Activated T-cell treated with anti-CD3 and anti-CD28 coated beads, Interleukin-2, amount 50 U/mL, for 72 hours (primary cell): ENCODE data around the gene SAP30BP. TPM values are rescaled to one million over a fixed set of nuclear protein-coding genes. Genes with fewer than 3 reads are reported as not detected.

ENCODE experiments used
- ATAC-seq, 2 donors: fragments of 150-1000 bp; cut with Tn5 transposase; replicated peaks in 1 of 2; 2 replicates each; pipeline ENCODE4 v1.10.0; 2021; ENCODE audit warnings: moderate library complexity in 2 of 2, mild to moderate bottlenecking in 1 of 2
- DNase-seq, 2 donors: peaks; one replicate each; pipeline ENCODE4 v3.0.0; 2021 to 2022; ENCODE audit warnings: mixed read lengths in 1 of 2
- H3K27ac Mint-ChIP-seq: one replicate; pipeline ENCODE4 v1.8.0; 2022; ENCODE audit warnings: mild to moderate bottlenecking, moderate library complexity, mixed read lengths
- H3K27me3 Mint-ChIP-seq: one replicate; pipeline ENCODE4 v1.8.0; 2022; ENCODE audit warnings: low read depth, mixed read lengths
- H3K36me3 Mint-ChIP-seq, 2 donors: one replicate each; pipeline ENCODE4 v1.8.0; 2022; ENCODE audit warnings: mixed read lengths in 2 of 2, mild to moderate bottlenecking in 1 of 2; ENCODE audit not compliant: insufficient read depth in 2 of 2
- H3K4me1 Mint-ChIP-seq: one replicate; pipeline ENCODE4 v1.8.0; 2022; ENCODE audit warnings: low read depth, mixed read lengths
- H3K4me3 Mint-ChIP-seq, 2 donors: one replicate each; pipeline ENCODE4 v1.8.0; 2022; ENCODE audit warnings: mild to moderate bottlenecking in 2 of 2, mixed read lengths in 2 of 2, moderate library complexity in 2 of 2
- H3K9me3 Mint-ChIP-seq, 2 donors: one replicate each; pipeline ENCODE4 v1.8.0; 2022; ENCODE audit warnings: mixed read lengths in 2 of 2
- total RNA-seq, 2 donors: library from RNA; stranded (reverse); gene quantifications; one replicate each; pipeline ENCODE4 v1.2.3, GENCODE V29; 2022

Gene SAP30BP
- total RNA-seq, 2 donors from 2014 or later: 97.0 to 112 TPM

GRCh38 chr17:75739801-75740200, 72.7 kb downstream of the SAP30BP start:
- Mint-ChIP-seq H3K36me3 (no peaks in the 10 kb centered on the region), H3K27ac (no peak overlapping the region), H3K4me3 (no peak overlapping the region), H3K9me3 (no peaks in the 10 kb centered on the region), H3K27me3 (no peaks in the 10 kb centered on the region), H3K4me1 (peaks cover 8% of the 10 kb centered on the region)
- DNase-seq: no peak
- no peak for ATAC-seq

- no peaks in the 10 kb centered on the region for H3K36me3 Mint-ChIP-seq
- H3K4me1 Mint-ChIP-seq: peaks cover 8% of the 10 kb centered on the region
- DNase-seq: no peak
- H3K27me3 Mint-ChIP-seq: no peaks in the 10 kb centered on the region
- H3K9me3 Mint-ChIP-seq: no peaks in the 10 kb centered on the region
- no peak overlapping the region for H3K4me3 Mint-ChIP-seq
- ATAC-seq: no peak
- no peak overlapping the region for H3K27ac Mint-ChIP-seq
These were observed 73.1 kb downstream of the SAP30BP start for GRCh38 chr17:75740215-75740614.

DNA sequence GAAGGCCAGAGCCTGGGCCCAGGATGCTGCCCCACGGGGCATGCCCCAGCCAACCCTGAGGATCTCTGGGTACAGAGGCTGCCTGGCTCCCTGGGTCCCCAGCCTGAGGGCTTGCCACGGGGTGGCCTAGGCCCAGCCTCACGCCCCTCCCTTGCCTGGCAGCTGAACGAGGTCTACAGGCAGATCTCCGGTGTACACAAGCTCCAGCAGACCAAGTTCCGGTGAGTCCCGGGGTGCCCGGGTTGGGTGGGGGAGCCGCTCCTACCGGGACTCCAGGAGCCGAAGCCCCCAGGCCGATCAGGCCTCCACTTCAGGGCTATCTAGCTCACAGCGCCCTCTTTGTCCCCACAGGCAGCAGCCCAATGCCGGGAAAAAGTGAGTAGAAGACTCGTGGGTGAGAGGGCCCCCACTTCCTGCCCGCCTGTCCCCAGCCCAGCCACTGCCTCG, 73.5 kb downstream of the SAP30BP start:
- ATAC-seq: no peak
- H3K4me3 Mint-ChIP-seq: no peak overlapping the region
- peaks cover 8% of the 10 kb centered on the region for H3K4me1 Mint-ChIP-seq
- no peak for DNase-seq
- H3K27ac Mint-ChIP-seq: no peak overlapping the region
- no peaks in the 10 kb centered on the region for H3K36me3 Mint-ChIP-seq
- H3K27me3 Mint-ChIP-seq: no peaks in the 10 kb centered on the region
- H3K9me3 Mint-ChIP-seq: no peaks in the 10 kb centered on the region

- no peak for ATAC-seq
- H3K9me3 Mint-ChIP-seq: no peaks in the 10 kb centered on the region
- no peak overlapping the region for H3K4me3 Mint-ChIP-seq
- peaks cover 8% of the 10 kb centered on the region for H3K4me1 Mint-ChIP-seq
- H3K27ac Mint-ChIP-seq: no peak overlapping the region
- H3K27me3 Mint-ChIP-seq: no peaks in the 10 kb centered on the region
- no peaks in the 10 kb centered on the region for H3K36me3 Mint-ChIP-seq
- DNase-seq: no peak
These were observed 75.2 kb downstream of the SAP30BP start for GRCh38 chr17:75742337-75742736.

DNA sequence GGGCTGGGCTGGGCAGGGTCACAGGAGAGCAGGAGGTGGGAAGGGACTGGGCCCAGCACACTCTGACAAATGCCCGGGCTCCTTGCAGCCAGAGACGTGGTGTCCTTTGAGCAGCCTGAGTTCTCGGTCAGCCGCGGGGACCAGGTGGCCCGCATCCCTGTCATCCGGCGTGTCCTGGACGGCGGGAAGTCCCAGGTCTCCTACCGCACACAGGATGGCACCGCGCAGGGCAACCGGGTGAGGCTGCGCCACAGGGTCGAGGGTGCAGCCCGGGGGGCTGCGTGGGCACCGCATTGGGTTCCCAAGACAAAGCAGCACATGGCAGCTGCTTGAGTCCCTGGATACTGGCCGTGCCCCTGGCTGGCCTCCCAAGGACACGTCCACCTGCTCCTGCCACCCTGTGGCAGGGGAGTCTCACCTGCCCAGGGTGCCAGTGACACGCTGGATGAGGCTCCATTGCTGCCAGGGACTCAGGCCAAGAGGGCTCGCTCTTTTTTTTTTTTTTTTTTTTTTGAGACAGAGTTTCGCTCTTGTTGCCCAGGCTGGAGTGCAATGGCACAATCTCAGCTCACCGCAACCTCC, 76.6 kb downstream of the SAP30BP start:
- H3K4me3 Mint-ChIP-seq: no peak overlapping the region
- H3K27ac Mint-ChIP-seq: no peak overlapping the region
- peaks cover 7% of the 10 kb centered on the region for H3K4me1 Mint-ChIP-seq

DNA sequence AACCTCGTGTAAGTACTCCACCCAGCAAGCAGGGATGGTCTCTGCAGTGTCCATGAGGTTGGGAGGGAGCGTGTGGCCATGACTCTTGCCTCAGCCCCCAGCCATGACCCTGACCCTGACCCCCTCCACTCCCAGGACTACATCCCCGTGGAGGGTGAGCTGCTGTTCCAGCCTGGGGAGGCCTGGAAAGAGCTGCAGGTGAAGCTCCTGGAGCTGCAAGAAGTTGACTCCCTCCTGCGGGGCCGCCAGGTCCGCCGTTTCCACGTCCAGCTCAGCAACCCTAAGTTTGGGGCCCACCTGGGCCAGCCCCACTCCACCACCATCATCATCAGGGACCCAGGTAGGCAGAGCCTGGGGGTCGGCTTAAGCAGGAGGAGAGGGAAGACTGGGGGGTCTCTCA, 81.6 kb downstream of the SAP30BP start:
- no peaks in the 10 kb centered on the region for H3K9me3 Mint-ChIP-seq
- no peak for ATAC-seq
- peaks cover 6% of the 10 kb centered on the region for H3K27me3 Mint-ChIP-seq
- no peak overlapping the region for H3K4me3 Mint-ChIP-seq
- no peaks in the 10 kb centered on the region for H3K36me3 Mint-ChIP-seq
- H3K27ac Mint-ChIP-seq: no peak overlapping the region
- H3K4me1 Mint-ChIP-seq: peaks cover 20% of the 10 kb centered on the region
- no peak for DNase-seq

More for the DNA sequence above, 76.6 kb downstream of the SAP30BP start:
- no peaks in the 10 kb centered on the region for H3K36me3 Mint-ChIP-seq
- no peaks in the 10 kb centered on the region for H3K9me3 Mint-ChIP-seq
- ATAC-seq (no peak), DNase-seq (no peak)
- peaks cover 6% of the 10 kb centered on the region for H3K27me3 Mint-ChIP-seq

- peaks cover 6% of the 10 kb centered on the region for H3K27me3 Mint-ChIP-seq
- DNase-seq: peak; percentile 89 to 94
- H3K27ac Mint-ChIP-seq: no peak overlapping the region
- no peaks in the 10 kb centered on the region for H3K36me3 Mint-ChIP-seq
- no peaks in the 10 kb centered on the region for H3K9me3 Mint-ChIP-seq
- H3K4me1 Mint-ChIP-seq: peaks cover 24% of the 10 kb centered on the region
- peak; percentile 76 to 78 for ATAC-seq
- peak overlapping the region; percentile 31 to 39 for H3K4me3 Mint-ChIP-seq
These were observed 82.6 kb downstream of the SAP30BP start for GRCh38 chr17:75749545-75750389.

GRCh38 chr17:75750661-75751423, 83.7 kb downstream of the SAP30BP start:
- DNase-seq (no peak), ATAC-seq (no peak)
- no peaks in the 10 kb centered on the region for H3K9me3 Mint-ChIP-seq
- H3K27me3 Mint-ChIP-seq: peaks cover 6% of the 10 kb centered on the region
- no peaks in the 10 kb centered on the region for H3K36me3 Mint-ChIP-seq
- no peak overlapping the region for H3K4me3 Mint-ChIP-seq
- peaks cover 28% of the 10 kb centered on the region for H3K4me1 Mint-ChIP-seq
- no peak overlapping the region for H3K27ac Mint-ChIP-seq

GRCh38 chr17:75751676-75752404, 84.7 kb downstream of the SAP30BP start:
- H3K4me3 Mint-ChIP-seq: no peak overlapping the region
- no peak overlapping the region for H3K27ac Mint-ChIP-seq
- peaks cover 28% of the 10 kb centered on the region for H3K4me1 Mint-ChIP-seq
- H3K36me3 Mint-ChIP-seq: no peaks in the 10 kb centered on the region
- H3K27me3 Mint-ChIP-seq: peaks cover 6% of the 10 kb centered on the region
- no peak for DNase-seq
- H3K9me3 Mint-ChIP-seq: no peaks in the 10 kb centered on the region
- ATAC-seq: no peak

- H3K9me3 Mint-ChIP-seq: no peaks in the 10 kb centered on the region
- H3K36me3 Mint-ChIP-seq: no peaks in the 10 kb centered on the region
- H3K27ac Mint-ChIP-seq: no peak overlapping the region
- no peak for ATAC-seq
- H3K27me3 Mint-ChIP-seq: peaks cover 6% of the 10 kb centered on the region
- DNase-seq: no peak
- H3K4me1 Mint-ChIP-seq: peaks cover 28% of the 10 kb centered on the region
- H3K4me3 Mint-ChIP-seq: peak overlapping the region; percentile 36 to 37
These were observed 85.2 kb downstream of the SAP30BP start for GRCh38 chr17:75752405-75752709.

DNA sequence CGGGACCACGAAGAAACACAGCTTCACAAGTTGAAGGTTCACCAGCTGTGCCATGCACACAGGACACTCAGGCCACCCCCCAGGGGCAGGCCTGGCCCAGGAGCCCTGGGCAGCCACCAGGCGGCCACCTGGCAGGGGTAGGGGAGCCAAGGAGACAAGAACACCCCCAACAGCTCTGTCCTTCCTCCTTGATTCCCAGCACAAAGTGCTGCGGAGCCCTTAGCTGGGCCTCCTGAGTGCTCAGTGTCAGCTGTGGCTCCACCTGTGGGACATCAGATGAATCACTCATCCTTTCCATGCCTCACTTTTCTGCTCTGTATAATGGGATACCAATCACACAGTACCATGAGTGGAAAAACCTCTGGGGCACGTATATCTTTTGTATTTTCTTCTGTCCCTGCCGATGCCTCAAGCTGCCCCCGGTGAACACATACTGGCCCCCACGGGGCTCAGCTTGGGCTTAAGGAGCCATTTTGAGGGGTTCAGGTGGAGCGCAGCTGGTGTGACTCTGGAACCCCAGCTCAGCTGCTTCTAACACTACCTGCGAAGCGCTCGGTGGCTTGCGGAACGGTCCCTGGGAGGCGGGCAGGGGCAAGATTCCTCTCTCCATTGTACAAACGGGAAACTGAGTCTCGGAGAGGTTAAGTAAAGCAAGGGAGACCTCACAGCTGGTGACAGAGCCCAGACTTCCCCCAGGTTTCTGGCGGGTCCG, 85.8 kb downstream of the SAP30BP start:
- Mint-ChIP-seq H3K36me3 (no peaks in the 10 kb centered on the region), H3K27ac (no peak overlapping the region), H3K27me3 (peaks cover under 1% of the 10 kb centered on the region), H3K9me3 (no peaks in the 10 kb centered on the region), H3K4me3 (peak overlapping the region; percentile 70 to 74), H3K4me1 (peaks cover 22% of the 10 kb centered on the region)
- DNase-seq: no peak
- ATAC-seq: no peak

DNA sequence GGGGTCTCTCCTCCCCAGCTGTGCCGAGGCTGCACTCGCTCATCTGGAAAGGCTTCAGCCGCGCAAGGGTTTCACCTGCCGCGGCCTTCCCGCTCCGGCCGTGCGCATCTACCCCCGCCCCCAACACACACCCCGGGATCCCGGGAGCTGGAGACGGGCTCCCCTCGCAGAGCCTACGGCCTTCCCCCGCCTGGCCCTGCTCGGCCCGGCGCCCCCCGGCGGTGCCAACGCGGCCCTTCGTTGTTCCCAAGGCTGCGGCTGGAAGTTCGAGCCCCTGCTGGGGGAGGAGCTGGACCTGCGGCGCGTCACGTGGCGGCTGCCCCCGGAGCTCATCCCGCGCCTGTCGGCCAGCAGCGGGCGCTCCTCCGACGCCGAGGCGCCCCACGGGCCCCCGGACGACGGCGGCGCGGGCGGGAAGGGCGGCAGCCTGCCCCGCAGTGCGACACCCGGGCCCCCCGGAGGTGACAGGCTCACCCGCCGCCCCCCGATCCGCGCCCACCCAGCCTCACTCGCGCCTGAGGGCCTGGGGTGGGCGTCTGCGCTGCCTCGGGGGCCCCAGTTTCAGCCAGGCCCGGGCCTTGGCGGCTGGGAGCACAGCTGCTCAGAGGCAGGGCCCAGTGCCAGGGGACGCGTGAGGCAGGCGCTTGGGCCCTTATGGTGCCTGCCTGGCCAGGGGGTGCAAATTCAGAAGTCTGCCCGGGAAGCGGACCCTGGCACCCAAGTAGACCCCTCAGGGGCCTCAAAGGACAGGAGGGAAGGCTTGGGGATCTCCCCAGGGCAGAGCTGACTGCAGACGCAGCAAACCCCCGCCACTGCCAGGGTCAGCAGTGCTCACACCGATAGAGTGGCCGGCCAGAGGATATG, 86.6 kb downstream of the SAP30BP start:
- no peaks in the 10 kb centered on the region for H3K27me3 Mint-ChIP-seq
- DNase-seq: peak; percentile 81 to 85
- no peaks in the 10 kb centered on the region for H3K36me3 Mint-ChIP-seq
- H3K4me3 Mint-ChIP-seq: peak overlapping the region; percentile 70 to 74
- peak; percentile 84 to 87 for ATAC-seq
- peaks cover 20% of the 10 kb centered on the region for H3K4me1 Mint-ChIP-seq
- no peak overlapping the region for H3K27ac Mint-ChIP-seq
- H3K9me3 Mint-ChIP-seq: no peaks in the 10 kb centered on the region
